ENCODE data around the gene MYCL.

DNA sequence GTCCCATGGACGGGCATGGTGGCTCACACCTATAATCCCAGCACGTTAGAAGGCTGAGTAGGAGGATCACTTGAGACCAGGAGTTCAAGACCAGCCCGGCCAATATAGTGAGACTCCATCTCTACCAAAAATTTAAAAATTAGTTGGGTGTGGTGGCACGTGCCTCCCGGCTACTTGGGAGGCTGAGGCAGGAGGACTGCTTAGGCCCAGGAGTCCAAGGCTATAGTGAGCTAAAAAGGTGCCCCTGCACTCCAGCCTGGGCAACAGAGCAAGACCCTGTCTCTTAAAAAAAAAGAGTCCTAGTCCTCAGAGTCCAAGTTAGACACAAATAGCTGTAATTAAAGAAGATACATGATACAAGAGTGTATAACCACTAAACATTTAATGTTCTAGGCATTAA, 38.5 kb downstream of the MYCL start:
- TF ChIP-seq, protein P1, sequence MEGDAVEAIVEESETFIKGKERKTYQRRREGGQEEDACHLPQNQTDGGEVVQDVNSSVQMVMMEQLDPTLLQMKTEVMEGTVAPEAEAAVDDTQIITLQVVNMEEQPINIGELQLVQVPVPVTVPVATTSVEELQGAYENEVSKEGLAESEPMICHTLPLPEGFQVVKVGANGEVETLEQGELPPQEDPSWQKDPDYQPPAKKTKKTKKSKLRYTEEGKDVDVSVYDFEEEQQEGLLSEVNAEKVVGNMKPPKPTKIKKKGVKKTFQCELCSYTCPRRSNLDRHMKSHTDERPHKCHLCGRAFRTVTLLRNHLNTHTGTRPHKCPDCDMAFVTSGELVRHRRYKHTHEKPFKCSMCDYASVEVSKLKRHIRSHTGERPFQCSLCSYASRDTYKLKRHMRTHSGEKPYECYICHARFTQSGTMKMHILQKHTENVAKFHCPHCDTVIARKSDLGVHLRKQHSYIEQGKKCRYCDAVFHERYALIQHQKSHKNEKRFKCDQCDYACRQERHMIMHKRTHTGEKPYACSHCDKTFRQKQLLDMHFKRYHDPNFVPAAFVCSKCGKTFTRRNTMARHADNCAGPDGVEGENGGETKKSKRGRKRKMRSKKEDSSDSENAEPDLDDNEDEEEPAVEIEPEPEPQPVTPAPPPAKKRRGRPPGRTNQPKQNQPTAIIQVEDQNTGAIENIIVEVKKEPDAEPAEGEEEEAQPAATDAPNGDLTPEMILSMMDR (IDR thresholded peaks at IDR 0.05): no peak
- TF ChIP-seq POLR2A (IDR thresholded peaks at IDR 0.05): no peak

Data from right lobe of liver (tissue), 4 donors.